ENCODE measurements around the gene SLC6A12. TPM values are rescaled to one million over a fixed set of nuclear protein-coding genes. Genes with fewer than 3 reads are reported as not detected.

SLC6A12 gene
- polyA plus RNA-seq, 1 experiment, result 0.12 TPM

DNA sequence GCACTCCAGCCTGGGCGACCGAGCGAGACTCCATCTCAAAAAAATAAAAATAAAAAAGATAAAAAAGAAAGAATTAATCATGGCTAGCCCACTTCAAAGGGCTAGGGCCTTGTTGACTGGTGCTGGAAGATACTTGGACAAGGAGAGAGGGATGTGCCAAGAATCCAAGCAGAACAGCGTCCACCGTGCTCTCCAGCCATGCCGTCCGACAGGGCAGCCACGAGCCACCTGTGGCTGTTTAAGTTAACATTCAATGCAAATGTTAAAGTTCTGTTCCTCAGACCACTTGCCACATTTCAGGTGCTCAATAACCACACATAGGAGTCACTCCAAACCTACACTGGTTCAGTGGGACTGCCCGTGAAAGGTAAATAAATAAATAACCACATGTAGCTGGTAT, 27.3 kb upstream of the SLC6A12 start:
- Histone ChIP-seq H3K27ac (ENCODE audit: low read depth, low read length) (no peak overlapping the region), H3K4me3 (ENCODE audit: low read depth, low read length) (no peak overlapping the region), H3K27me3 (ENCODE audit: control insufficient read depth, insufficient read depth, low read length) (peaks cover 11% of the 10 kb centered on the region), H3K9me3 (ENCODE audit: control insufficient read depth, insufficient read depth, low read length) (peaks cover 9% of the 10 kb centered on the region)
- no peak for DNase-seq (ENCODE audit: low read depth, low spot score)
- ChIA-PET POLR2A (no interaction called here), CTCF (no interaction called here)
- TF ChIP-seq, protein P1, sequence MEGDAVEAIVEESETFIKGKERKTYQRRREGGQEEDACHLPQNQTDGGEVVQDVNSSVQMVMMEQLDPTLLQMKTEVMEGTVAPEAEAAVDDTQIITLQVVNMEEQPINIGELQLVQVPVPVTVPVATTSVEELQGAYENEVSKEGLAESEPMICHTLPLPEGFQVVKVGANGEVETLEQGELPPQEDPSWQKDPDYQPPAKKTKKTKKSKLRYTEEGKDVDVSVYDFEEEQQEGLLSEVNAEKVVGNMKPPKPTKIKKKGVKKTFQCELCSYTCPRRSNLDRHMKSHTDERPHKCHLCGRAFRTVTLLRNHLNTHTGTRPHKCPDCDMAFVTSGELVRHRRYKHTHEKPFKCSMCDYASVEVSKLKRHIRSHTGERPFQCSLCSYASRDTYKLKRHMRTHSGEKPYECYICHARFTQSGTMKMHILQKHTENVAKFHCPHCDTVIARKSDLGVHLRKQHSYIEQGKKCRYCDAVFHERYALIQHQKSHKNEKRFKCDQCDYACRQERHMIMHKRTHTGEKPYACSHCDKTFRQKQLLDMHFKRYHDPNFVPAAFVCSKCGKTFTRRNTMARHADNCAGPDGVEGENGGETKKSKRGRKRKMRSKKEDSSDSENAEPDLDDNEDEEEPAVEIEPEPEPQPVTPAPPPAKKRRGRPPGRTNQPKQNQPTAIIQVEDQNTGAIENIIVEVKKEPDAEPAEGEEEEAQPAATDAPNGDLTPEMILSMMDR (IDR thresholded peaks at IDR 0.05; ENCODE audit: low read depth, low read length), result no peak

DNA sequence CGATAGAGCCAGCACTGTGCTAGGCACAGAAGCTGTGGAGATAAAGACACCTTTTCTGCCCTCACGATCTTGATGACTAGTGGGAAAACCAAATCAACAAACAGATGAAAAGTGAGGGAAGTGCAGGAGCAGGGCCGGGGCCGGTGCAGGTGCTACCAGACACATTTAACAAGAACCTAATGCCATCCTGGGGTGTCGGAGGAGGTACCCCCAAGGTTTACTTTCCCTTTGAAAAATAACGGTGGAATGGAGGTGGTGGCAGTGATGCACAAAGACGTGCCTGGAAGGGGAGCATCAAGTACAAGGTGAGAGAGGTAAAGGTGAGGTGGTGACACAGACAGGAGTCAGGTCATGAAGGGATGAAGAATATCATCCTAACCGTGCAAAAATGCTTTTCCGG, 26.6 kb upstream of the SLC6A12 start:
- TF ChIP-seq, protein P1 (IDR thresholded peaks at IDR 0.05; ENCODE audit: low read depth, low read length), result no peak
- peaks cover 10% of the 10 kb centered on the region for H3K9me3 ChIP-seq (ENCODE audit: control insufficient read depth, insufficient read depth, low read length)
- H3K27ac ChIP-seq (ENCODE audit: low read depth, low read length), result no peak overlapping the region
- CTCF ChIA-PET, result no interaction called here
- DNase-seq (ENCODE audit: low read depth, low spot score), result no peak
- no peak overlapping the region for H3K4me3 ChIP-seq (ENCODE audit: low read depth, low read length)
- POLR2A ChIA-PET, result no interaction called here
- H3K27me3 ChIP-seq (ENCODE audit: control insufficient read depth, insufficient read depth, low read length), result peaks cover 11% of the 10 kb centered on the region

DNA sequence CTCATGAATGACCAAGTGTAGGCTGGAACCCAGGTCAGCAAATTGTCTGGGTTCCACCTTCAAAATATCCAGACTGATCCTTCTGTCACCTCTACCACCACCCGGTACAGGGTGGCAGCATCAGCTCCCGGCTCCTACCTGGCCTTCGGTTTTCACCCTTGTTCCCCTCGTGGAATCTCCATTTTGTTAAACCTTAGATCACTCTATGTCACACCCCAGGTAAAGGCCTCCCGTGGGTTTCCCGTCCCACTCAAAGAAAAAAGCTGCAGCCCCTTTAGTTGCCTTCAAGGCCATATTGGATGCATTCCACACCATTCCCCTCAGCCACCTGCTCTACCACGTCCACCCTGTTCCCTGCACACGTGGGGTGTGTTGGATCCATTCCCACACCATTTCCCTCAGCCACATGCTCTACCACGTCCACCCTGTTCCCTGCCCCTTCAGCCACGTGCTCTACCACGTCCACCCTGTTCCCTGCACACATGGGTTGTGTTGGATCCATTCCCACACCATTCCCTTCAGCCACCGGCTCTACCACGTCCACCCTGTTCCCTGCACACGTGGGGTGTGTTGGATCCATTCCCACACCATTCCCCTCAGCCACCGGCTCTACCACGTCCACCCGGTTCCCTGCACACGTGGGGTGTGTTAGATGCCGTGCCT, 24.9 kb upstream of the SLC6A12 start:
- peaks cover 7% of the 10 kb centered on the region for H3K27me3 ChIP-seq (ENCODE audit: control insufficient read depth, insufficient read depth, low read length)
- peaks cover 16% of the 10 kb centered on the region for H3K9me3 ChIP-seq (ENCODE audit: control insufficient read depth, insufficient read depth, low read length)
- no peak overlapping the region for H3K27ac ChIP-seq (ENCODE audit: low read depth, low read length)
- ChIA-PET CTCF (no interaction called here), POLR2A (no interaction called here)
- TF ChIP-seq, protein P1 (IDR thresholded peaks at IDR 0.05; ENCODE audit: low read depth, low read length), result no peak
- no peak for DNase-seq (ENCODE audit: low read depth, low spot score)
- no peak overlapping the region for H3K4me3 ChIP-seq (ENCODE audit: low read depth, low read length)

DNA sequence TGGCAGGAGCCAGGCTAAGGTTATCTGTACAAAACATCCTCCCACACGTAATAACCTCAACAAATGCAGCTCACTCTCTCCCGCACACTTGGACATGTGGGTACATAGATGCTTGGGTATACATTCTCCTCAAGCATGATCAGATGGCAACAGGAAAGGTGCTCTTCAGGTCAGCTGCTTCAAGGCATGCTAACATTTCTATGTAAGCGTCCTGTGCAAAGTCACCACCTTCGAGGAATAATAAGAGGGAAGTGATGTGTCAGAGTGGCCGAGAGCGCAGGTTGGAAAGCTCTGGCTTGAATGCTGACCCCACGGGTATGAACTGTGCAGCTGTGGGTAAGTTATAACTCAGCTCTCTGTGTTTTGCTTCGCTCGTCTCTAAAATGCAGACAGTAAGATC, 24.2 kb upstream of the SLC6A12 start:
- H3K9me3 ChIP-seq (ENCODE audit: control insufficient read depth, insufficient read depth, low read length), result peaks cover 16% of the 10 kb centered on the region
- peaks cover 2% of the 10 kb centered on the region for H3K27me3 ChIP-seq (ENCODE audit: control insufficient read depth, insufficient read depth, low read length)
- no peak overlapping the region for H3K27ac ChIP-seq (ENCODE audit: low read depth, low read length)
- TF ChIP-seq, protein P1 (IDR thresholded peaks at IDR 0.05; ENCODE audit: low read depth, low read length), result no peak
- H3K4me3 ChIP-seq (ENCODE audit: low read depth, low read length), result no peak overlapping the region
- ChIA-PET CTCF (no interaction called here), POLR2A (no interaction called here)
- no peak for DNase-seq (ENCODE audit: low read depth, low spot score)

DNA sequence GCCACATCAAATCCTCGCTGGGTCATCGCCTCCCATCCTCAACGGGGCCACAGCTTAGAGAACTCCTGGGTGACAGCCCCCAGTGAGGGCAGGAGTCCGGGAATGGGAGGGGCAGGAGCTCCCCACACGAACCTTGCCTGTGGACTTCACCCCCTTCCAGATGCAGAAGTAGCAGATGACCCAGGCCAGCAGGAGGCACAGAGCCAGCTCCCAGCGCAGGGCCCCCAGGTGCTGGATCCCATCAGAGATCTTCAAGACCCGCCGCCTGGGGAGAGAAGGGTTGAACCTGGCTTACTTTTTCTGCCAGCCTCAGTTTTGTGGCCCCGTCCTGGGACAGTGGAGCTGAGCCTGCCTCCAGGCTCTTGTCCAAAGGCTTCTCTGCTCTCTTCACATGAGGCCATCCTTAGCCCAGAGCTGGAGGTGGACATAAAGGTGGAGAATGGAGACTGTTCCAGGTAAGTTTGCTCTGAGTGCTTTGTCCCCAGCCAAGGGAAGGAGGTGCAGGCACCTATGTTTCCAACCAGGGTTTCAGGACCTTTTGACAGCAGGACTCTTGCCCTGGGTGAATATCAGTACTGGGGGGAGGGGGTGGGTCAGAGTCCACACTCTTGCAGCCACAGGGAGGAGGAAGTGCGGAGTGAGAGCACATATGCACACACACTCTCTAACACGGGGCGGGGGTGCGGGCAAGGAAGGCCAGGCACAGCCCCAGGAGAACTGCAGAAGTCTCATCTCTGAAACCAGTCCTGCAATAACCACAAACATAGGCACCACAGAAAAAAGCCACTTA, 23.3 kb upstream of the SLC6A12 start:
- POLR2A ChIA-PET, result interaction anchor here (0.6 kb wide), 1 partner anchor 39 kb away, joined by 3 read pairs; no protein-coding TSS in a partner anchor
- peaks cover 5% of the 10 kb centered on the region for H3K27me3 ChIP-seq (ENCODE audit: control insufficient read depth, insufficient read depth, low read length)
- TF ChIP-seq, protein P1 (IDR thresholded peaks at IDR 0.05; ENCODE audit: low read depth, low read length), result no peak
- H3K4me3 ChIP-seq (ENCODE audit: low read depth, low read length), result no peak overlapping the region
- H3K9me3 ChIP-seq (ENCODE audit: control insufficient read depth, insufficient read depth, low read length), result peaks cover 16% of the 10 kb centered on the region
- CTCF ChIA-PET, result no interaction called here
- no peak overlapping the region for H3K27ac ChIP-seq (ENCODE audit: low read depth, low read length)
- no peak for DNase-seq (ENCODE audit: low read depth, low spot score)

Measured in AG04450 (cell line).